GM18909 (cell line): Measurements from ENCODE around the gene SUSD4.

Experiments
- ATAC-seq: cut with Tn5 transposase; IDR thresholded peaks from one replicate; pipeline ENCODE4 v1.9.1; 2021; ENCODE audit warnings: mild to moderate bottlenecking; ENCODE audit not compliant: unreplicated experiment, poor library complexity

The SUSD4 gene

DNA sequence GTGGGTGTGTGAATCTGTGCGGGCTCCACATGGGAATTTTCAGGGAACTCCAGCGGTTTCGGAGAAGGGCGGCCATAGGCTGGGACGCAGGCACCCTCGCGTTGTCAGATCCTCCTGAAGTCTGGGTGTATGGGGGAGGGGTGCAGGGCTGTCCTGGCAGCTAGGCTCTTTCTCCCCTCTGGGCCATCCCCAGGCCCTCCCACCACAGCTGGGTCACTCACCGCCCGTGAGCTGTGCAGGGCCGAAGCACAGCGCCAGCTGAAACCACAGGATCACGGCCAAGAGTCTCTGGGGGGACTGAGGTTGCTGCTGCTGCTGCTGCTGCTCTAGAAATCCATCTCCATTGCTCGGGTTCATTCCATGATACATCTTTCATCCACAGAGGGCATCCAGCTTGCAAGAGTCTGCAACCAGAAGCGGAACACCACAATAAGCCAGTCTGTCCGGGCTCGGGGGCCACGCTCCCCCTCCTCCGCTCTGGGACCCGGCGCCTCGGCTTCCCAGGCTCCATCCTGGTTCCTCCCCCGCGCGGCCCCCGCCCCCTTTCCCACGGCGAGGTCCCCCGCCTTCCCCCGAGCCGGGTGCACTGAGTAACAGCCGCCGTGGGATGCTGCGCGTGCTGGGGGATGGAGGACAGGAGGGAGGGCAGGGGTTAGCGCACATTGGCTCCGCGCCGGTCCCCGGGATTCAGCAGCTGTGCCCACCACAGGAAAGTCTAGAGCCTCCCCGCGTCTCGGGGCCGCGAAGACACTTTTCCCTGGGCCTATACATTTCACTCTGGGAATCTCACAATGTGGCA lies 720 bp downstream of the SUSD4 start:
- no peak for ATAC-seq

DNA sequence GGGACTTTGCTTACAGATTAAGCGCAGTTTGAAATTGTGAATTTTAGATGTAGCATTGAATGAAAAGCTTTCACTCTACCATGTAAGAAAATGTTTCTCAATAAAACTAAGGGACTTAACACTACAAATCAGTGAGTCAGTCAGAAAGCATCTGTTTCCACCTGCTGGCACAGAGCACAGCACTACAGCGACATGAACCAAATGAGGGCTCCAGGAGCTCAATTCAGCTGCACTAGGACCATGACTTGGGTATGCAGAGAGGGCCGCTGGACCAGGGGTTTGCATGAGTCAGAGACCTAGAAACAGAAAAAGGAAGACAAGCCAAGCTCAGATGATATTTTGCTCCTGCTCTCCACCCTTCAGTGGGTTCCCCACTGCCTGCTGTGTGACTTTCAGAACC lies 5.2 kb downstream of the SUSD4 start:
- no peak for ATAC-seq

DNA sequence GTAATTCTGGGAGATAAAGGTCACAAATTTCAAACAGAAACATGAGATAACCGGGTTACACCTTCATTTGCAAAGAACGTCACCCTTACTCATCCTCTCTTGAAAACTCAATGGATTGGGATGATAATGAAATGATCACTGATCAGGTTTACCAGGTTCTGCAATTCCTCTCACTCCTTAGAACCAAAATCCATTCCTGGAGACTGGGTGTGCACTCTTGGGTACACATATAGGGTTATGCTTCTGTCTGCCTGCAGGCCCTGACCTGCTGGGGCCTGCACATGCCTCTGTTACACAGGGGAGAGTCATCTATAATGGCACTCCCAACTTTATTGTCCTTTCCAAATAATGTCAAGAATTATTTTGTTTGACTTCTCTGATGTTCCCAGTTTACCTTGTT lies 8.3 kb downstream of the SUSD4 start:
- no peak for ATAC-seq

DNA sequence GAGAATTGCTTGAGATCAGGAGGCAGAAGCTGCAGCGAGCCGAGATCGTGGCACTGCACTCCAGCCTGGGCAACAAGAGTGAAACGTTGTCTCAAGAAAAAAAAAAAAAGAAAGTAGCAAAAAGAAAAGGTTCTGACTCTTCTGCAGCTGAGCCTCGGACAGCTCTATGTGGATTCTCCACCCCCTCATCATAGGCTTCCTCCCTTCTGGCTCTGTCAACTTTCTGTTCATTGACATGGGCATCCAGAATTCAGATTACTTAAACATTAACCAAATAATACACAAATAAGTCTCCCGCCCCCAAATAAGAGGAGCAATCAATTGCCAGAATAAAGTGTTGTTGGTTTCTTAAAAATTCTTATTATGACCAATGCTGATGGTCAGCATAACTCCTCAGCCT lies 10.0 kb downstream of the SUSD4 start:
- no peak for ATAC-seq

DNA sequence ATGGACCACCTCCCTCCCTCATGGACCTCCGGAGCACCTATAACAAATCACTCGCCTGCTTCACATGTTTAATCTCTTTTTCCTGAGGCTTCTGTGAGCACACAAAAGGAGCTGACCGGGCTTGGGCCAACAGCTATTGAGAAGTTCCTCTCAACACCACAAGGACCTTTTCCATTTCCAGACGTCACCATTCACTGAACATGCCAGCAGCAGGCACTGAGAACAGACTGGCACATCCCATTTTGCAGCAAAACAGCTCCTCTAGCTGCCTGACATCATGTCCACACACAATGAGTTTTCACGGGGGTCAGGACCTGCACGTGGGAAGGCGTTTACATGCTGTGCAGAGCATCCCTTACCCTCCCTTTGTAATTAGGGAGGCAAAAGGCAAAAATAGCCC lies 11.0 kb downstream of the SUSD4 start:
- ATAC-seq: no peak

DNA sequence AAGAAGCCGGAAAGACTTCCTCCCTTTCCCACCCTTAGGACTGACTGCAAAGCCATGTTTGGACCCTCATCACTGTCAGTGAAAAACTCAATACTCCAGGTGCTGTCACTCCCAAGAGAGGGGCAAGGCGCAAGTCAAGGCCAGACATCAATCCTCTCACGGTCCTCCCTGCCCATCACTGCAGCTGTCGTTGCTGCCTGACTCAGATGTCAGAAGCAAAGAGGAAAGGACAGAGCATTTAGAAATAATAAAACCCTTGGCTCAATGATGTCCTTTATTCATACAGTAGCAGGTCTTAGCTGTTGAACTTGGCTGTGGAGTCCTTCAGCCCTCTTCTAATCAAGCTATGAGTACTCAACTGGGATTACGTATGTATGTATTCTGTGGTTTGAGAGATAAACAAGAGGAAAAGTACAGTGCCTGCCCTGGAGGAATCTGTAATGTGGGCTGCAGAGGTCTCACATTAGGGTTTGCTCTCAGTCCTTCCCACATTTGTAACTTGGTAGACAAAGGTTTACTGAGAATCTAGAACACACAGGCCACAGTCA lies 13.5 kb downstream of the SUSD4 start:
- no peak for ATAC-seq

DNA sequence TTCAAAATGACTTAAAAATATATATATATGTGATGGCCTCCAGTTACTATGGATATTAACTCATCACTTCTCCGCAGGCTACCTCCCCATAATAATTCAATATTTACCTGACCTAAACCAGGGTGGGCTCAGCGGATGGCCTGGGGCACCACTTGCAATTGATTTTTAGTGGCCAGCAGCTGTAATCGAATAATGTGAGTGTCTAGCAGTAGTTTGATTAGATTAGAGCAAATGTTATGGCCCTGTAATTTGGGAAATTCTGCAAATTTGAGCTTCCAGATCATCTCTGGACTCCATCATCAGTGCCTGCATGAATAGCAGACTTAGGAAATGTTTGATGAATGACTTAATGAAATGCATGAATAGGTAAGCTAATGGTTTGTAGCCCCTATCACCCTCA lies 14.7 kb downstream of the SUSD4 start:
- no peak for ATAC-seq

DNA sequence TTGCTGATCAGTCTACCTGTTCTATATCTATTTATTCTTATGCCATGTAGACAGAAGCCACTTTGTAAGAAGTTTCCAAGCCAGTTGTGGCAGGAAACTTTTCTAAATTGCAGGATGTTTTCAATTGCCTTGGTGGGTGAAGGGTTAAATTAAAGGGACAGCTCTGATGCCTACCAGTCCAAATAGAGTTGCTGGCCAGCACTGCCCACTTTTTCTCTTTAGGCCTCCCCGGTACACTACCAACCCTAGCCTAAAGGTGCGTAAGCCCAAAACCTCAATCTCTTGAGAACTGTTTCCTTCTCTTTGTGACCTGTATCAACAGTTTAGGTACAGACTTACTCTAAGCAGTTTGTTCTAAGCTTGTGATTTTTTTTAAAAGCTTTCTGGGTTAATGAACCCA lies 15.5 kb downstream of the SUSD4 start:
- ATAC-seq: no peak

DNA sequence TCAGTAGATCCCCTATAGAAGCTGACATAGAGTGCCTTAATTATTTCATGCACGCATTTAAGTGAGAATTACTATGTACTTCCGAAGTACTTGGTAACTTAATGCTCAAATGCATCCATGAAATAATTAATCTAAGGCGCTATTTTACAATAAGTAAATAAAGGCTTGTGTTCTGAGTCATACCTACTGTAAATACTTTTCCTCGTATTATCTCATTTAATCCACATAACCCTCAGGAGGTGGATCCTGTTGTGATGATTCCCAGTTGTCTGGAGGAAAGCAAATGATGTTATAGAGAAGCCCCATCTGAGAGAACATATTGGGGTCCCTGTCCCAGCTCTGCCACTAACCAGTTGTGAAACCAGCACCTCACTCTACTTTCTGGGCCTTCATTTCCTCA lies 16.4 kb downstream of the SUSD4 start:
- ATAC-seq: no peak

DNA sequence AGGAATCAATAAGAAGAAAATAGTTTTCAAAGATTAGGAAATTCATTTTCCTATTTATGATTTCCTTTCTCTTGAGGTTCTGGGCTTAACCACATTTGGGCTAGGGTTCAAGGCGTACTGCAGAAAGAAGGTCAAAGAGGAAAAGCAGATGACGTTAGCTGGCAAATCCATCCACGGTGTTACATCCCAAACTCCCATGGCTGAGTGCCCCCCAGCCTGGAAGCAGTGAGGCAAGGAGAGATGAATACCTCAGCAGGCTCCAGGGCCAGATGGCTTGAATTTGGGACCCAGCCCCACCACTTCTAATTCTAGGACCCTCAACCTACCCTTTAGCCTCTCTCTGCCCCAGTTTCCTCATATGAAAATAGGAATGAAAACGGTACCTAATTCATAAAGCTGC lies 17.7 kb downstream of the SUSD4 start:
- ATAC-seq: no peak

DNA sequence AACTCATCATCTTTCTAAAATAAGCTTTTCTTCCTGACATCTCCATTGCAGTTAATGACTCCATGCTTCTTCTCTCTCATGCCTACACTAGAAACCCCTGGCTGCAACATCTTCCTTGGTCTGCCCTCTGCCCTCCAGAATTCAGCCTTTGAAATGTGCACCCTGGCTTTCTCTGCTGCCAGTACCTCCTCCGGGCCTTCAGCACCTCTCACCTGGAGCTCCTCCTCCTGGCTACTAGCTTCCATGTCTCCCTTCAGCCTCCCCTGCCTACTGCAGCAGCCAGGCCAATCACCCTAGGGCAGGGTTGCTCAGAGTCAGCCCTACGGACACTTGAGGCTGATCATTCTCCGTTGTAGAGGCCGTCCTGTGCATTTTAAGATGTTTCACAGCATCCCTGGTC lies 18.3 kb downstream of the SUSD4 start:
- ATAC-seq: no peak

DNA sequence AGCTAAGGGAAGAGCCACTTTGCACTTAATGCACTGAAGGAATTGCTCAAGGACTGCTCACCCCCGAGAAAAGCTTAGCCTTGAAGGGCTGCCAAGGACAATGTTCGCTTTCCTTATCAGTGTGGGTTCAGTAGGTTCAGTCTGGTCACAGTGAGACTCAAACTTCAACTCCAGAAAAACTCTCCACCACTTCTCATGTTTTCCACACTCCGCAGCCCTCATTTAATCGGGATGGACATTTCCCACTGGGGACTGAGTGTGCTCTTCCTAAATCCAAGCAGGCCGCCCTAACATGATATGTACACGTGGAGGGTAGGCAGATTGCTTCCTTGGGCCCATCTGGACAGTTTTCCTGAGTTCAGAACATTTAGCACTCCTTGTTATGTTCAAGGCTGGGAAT lies 19.5 kb downstream of the SUSD4 start:
- ATAC-seq: no peak

DNA sequence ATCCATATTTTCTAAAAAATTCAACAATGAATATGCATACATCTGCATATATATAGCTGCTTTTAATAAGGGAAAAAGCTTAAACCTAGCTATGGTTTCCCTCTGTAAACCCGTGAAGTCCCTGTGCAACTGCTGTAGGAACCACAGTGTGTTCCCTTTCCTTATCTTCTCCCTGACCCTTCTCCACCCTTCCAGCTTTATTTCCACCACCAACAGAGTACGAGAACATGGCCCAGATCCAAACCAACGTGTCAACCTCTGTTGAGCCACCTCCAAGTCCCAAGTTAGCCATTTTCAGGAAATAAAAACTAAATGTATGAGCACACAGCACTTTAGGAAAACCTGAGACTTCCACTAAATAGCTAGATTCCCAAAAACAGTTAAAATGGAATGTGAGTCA lies 20.3 kb downstream of the SUSD4 start:
- no peak for ATAC-seq

DNA sequence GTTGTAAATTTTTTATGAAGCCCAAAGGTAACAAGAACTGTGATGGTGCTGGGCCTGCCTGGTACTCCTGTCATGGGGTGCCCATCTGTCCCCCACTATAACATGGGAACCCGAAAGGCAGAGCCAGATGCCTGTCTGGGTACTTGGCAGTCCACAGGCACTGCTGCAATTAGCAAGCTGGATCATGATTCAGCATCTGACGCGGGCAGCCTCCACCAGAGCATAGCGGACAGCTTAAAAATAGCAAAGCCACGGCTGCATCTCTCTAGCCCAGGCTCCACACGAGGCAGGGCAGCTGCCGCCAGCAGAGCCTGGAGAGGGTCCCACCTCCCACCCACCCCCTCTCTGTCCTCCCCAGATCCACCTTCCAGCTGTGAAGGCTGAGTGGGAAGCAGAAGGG lies 22.9 kb downstream of the SUSD4 start:
- ATAC-seq: no peak

DNA sequence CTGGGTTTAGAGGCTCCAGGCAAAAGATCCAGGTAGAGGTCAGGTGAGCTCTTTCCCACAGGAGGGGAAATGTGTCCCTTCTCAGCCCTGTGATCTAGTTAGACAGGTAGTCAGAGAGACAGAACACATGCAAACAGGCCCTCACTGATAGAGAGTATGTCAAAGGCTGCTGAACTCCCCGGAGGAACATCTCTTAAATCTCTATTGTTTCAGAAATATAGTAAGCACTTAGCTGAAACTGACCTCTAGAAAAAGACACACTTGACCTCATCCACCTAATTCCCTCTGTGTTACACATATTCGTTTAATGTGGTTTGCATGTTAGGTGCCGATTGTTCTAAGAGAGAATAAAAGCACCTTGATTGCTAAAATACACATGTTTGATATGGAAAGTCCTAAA lies 23.3 kb downstream of the SUSD4 start:
- no peak for ATAC-seq

DNA sequence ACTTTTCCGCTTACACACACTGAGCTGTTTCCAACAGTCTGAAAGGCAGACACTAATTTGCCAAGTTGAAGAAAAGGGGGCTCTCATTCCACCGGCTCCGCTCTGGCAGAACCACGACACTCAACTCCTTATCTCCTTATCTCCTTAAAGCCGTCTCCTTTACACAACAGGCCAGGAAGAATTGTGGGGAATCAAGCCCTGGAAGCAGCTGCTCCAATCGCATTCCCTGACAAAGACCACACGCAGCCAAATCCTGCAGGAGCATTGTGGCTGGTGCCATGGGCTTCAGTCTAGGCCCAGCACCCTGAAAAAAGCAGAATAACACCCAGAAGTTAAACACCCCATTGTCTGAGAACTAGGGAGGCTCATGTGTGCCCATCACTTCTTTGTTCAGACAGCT lies 24.1 kb downstream of the SUSD4 start:
- no peak for ATAC-seq

DNA sequence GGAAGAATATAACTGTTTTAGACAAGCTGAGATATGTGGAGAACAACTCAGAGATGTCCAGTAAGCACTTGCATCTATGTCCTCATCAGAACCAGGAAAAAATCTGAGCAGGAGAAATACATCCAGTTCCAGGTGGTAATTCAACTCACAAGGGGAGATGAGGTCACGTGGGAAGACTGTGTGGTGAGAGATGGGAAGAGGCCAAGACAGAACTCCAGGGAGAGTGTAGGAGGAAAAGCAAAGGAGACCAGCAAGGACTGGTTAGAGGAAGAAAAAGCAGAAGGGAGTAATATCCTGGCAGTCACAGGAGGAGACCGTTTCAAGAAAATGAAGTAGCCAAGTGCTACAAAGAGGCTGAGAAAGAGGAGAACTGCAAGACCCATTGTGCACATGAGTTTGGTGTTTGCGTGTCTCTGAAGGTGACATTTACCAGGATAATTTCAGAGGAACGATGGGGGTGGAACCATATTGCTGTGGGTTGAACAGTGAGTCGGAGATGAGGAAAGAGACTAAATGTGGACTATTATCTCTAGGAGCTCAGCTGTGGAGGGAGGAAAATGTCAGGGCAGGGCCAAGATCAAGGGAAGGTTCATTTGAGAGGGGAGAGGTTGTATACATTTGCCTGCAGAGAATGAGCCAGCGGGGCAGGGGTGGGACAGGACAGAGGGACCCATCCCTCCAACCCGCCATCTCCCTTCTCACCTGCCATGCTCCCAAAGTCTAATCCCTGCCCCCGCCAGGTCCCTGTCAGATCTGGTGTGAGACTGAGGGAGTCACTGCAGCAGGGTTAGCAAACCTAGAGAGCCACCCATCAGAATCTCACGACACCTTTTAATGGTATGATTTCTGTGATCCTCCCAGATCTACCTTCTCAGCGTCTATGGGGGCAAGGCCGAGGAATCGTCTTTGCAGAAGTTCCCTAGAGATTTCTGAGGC lies 24.9 kb downstream of the SUSD4 start:
- no peak for ATAC-seq

DNA sequence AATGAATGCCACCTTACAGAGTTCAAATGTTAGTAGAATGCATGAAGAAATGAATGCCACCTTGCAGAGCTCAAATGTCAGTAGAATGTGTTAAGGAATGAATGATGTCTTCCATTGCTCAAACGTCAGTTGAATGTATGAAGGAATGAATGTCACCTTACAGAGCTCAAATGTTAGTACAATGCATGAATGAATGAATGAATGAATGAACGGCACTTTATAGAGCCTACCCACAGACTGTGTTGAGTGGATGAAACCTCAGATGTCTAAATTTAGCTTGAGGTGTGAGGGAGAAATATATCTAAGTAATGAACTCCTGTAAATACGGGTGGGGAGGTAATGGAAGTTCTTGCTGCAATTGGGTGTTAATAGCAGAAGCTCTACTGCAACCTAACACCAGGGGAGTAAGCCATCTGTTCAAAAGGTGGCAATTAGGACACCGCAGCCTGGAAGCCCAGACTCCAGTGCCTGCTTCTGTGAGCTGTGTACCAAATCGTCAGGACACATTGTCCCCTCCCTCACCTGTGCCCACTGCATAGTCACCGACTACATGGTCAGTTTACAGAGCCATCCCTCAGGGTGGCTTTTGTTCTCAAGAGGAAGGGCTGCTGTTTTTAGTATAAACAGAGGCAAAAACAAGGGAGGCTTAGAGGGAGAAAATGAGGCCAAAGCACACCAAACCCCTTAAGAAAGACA lies 26.7 kb downstream of the SUSD4 start:
- no peak for ATAC-seq

DNA sequence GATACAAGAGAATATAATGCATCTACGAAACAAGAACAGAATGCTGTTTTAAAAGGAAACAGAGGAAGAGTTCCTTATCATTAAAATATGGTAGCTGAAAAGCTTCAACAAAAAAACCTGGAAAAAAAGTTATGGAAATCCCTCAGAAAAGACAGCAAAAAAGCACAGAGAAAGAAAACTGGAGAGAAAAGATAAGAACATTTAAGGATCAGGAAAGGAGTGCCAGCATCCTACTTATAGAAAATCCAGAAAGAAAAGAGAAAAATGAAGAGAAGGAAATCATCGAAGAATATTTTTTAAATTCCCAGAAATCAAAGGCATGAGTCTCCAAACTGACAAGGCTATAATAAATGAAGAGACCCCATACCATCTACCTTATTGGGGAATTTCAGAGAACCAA lies 29.8 kb downstream of the SUSD4 start:
- no peak for ATAC-seq

DNA sequence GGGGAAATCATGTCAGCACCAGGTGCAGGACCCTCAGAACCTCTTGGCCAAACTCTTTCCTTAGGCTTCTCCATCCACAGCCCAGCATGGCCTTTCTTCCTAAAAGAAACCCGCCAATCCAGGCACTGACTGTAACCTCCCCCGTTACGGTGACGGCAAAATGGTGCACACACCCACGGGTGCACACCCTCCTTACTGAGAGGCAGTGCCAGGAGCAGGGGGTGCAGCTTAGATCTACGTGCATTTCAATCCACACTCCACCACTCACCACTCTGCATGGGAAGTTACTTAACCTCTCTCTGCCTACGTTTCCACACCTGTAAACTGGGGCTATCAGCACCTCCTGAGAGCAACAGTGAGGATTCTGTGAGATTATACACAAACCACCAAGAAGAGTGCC lies 31.0 kb downstream of the SUSD4 start:
- no peak for ATAC-seq

DNA sequence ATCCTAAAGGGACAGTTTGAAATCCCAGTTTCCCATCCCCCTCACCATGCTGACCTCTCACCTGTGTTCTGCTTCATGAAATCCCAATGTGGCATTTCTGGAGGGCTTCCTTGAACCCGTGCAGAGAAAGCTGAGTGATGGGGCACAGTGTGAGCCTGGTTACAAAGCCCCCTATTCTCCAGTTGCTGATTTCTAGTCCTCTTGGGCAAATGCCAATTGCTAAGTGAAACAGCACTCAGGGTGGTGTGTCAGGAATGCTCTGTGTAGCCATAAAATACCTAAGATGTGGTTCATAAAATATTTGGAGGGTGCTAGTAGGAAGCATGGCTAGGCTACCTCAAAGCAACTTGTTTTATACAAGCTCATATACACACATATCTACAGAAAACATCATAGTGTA lies 32.0 kb downstream of the SUSD4 start:
- ATAC-seq: no peak
